IMR-90 (cell line): Measurements from ENCODE around the gene GUCY2F. TPM values are rescaled to one million over a fixed set of nuclear protein-coding genes. Genes with fewer than 3 reads are reported as not detected.

Source experiments
- ATAC-seq: fragments of 200-7000 bp; cut with Tn5 transposase; 2 replicates; pipeline ENCODE4 v1.9.1; 2020; ENCODE audit warnings: low read depth, mild to moderate bottlenecking, moderate library complexity
- BruUV-seq: library from RNA; stranded (reverse); fragments of 400-500 nt; replicated peaks from 2 replicates; lab custom pipeline; 2021; lab: Mats Ljungman, UMichigan
- CTCF ChIA-PET: fragments of 300-600 bp; formaldehyde crosslinking; extraction: SDS; loops from one replicate; lab custom pipeline; 2021; ENCODE audit warnings: antibody characterized with exemption; lab: Yijun Ruan, JAX
- POLR2A ChIA-PET: fragments of 300-600 bp; sonication (Branson Sonifier 250); formaldehyde crosslinking; loops from one replicate; lab custom pipeline; 2022; ENCODE audit warnings: antibody characterized with exemption; ENCODE audit not compliant: unreplicated experiment; lab: Charles Lee
- DNase-seq: peaks from one replicate; pipeline ENCODE4 v3.0.0; 2013
- H2AFZ ChIP-seq: replicated peaks from 2 replicates; pipeline ENCODE3; 2013; ENCODE audit warnings: low read length, mild to moderate bottlenecking; ENCODE audit not compliant: poor library complexity
- H2AK5ac ChIP-seq: 2 replicates; pipeline ENCODE4 v1.6.1; 2013; ENCODE audit warnings: low read depth, low read length, inconsistent platforms
- H2AK9ac ChIP-seq: replicated peaks from 2 replicates; pipeline ENCODE3; 2013; ENCODE audit warnings: mild to moderate bottlenecking, low read depth, low read length, moderate library complexity; ENCODE audit not compliant: poor library complexity
- H2BK120ac ChIP-seq: 2 replicates; pipeline ENCODE4 v1.6.1; 2013; ENCODE audit warnings: low read depth, low read length, inconsistent platforms
- H2BK15ac ChIP-seq: 3 replicates; pipeline ENCODE4 v1.6.1; 2013; ENCODE audit warnings: low read depth, low read length, inconsistent platforms
- H2BK20ac ChIP-seq: 2 replicates; pipeline ENCODE4 v1.6.1; 2013; ENCODE audit warnings: low read depth, mild to moderate bottlenecking, inconsistent platforms, low read length, moderate library complexity
- H2BK5ac ChIP-seq: 2 replicates; pipeline ENCODE4 v1.6.1; 2013; ENCODE audit warnings: mild to moderate bottlenecking, low read depth, low read length, inconsistent platforms; ENCODE audit not compliant: poor library complexity, severe bottlenecking
- H3K14ac ChIP-seq: replicated peaks from 2 replicates; pipeline ENCODE4 v1.6.1; 2013; ENCODE audit warnings: low read depth, low read length, inconsistent platforms
- H3K18ac ChIP-seq: 2 replicates; pipeline ENCODE4 v1.6.1; 2013; ENCODE audit warnings: low read depth, low read length, control low read depth
- H3K23ac ChIP-seq: 2 replicates; pipeline ENCODE4 v1.6.1; 2013; ENCODE audit warnings: low read depth, low read length, inconsistent platforms
- H3K27ac ChIP-seq: 2 replicates; pipeline ENCODE4 v1.5.1; 2013; ENCODE audit warnings: mild to moderate bottlenecking, control low read depth, low read length; ENCODE audit not compliant: insufficient read depth
- H3K27me3 ChIP-seq: 2 replicates; pipeline ENCODE4 v1.6.1; 2013; ENCODE audit warnings: low read length; ENCODE audit not compliant: control insufficient read depth, insufficient read depth
- H3K36me3 ChIP-seq: 2 replicates; pipeline ENCODE4 v1.6.1; 2013; ENCODE audit warnings: low read length, mixed read lengths; ENCODE audit not compliant: control insufficient read depth, insufficient read depth
- H3K4ac ChIP-seq: 2 replicates; pipeline ENCODE4 v1.6.1; 2013; ENCODE audit warnings: low read depth, low read length, inconsistent platforms
- H3K4me1 ChIP-seq: 2 replicates; pipeline ENCODE4 v1.6.1; 2013; ENCODE audit warnings: low read length, mixed read lengths; ENCODE audit not compliant: control insufficient read depth, insufficient read depth
- H3K4me2 ChIP-seq: 2 replicates; pipeline ENCODE4 v1.6.1; 2013; ENCODE audit warnings: low read depth, mild to moderate bottlenecking, control low read depth, low read length, moderate library complexity
- H3K4me3 ChIP-seq: 2 replicates; pipeline ENCODE4 v1.5.1; 2013; ENCODE audit warnings: low read depth, mild to moderate bottlenecking, control low read depth, low read length, moderate library complexity; ENCODE audit not compliant: insufficient read depth
- H3K56ac ChIP-seq: 2 replicates; pipeline ENCODE4 v1.6.1; 2013; ENCODE audit warnings: low read length, inconsistent platforms; ENCODE audit not compliant: insufficient read depth; ENCODE audit errors: extremely low read depth
- H3K79me1 ChIP-seq, 2 experiments: 2 replicates each; pipeline ENCODE4 v1.6.1; 2013; ENCODE audit warnings: low read length in 2 of 2, inconsistent platforms in 1 of 2, low read depth in 1 of 2
- H3K9ac ChIP-seq: 2 replicates; pipeline ENCODE4 v1.6.1; 2013; ENCODE audit warnings: low read depth, low read length, control low read depth
- H3K9me1 ChIP-seq: 2 replicates; pipeline ENCODE4 v1.6.1; 2013; ENCODE audit warnings: low read length, inconsistent platforms; ENCODE audit not compliant: insufficient read depth
- H3K9me3 ChIP-seq: 2 replicates; pipeline ENCODE4 v1.6.1; 2013; ENCODE audit warnings: low read length; ENCODE audit not compliant: control insufficient read depth, insufficient read depth
- H4K20me1 ChIP-seq: 2 replicates; pipeline ENCODE4 v1.6.1; 2013; ENCODE audit warnings: low read length, inconsistent platforms; ENCODE audit not compliant: insufficient read depth
- H4K5ac ChIP-seq: 2 replicates; pipeline ENCODE4 v1.6.1; 2013; ENCODE audit warnings: mild to moderate bottlenecking, low read depth, low read length, control low read depth
- H4K8ac ChIP-seq, 2 experiments: 2 replicates each; pipeline ENCODE4 v1.6.1; 2013; ENCODE audit warnings: low read depth in 2 of 2, low read length in 2 of 2, control low read depth in 1 of 2, inconsistent platforms in 1 of 2
- H4K91ac ChIP-seq: 2 replicates; pipeline ENCODE4 v1.6.1; 2013; ENCODE audit warnings: low read depth, low read length, inconsistent platforms; ENCODE audit not compliant: insufficient read depth
- BHLHE40 ChIP-seq: fragments of 150-350 bp; IDR thresholded peaks from 2 replicates; pipeline ENCODE4 v1.6.1; 2016; ENCODE audit warnings: mild to moderate bottlenecking, low read depth, low read length
- MAFK ChIP-seq: IDR thresholded peaks from 2 replicates; pipeline ENCODE4 v1.6.1; 2012; ENCODE audit warnings: low read depth, low read length, improper control_type of control experiment
- MAZ ChIP-seq: IDR thresholded peaks from 2 replicates; pipeline ENCODE4 v1.6.1; 2012; ENCODE audit warnings: low read depth, mild to moderate bottlenecking, low read length, improper control_type of control experiment, moderate library complexity, borderline replicate concordance
- POLR2A ChIP-seq: IDR thresholded peaks from 2 replicates; pipeline ENCODE4 v1.6.1; 2012; ENCODE audit warnings: mild to moderate bottlenecking, low read depth, low read length
- RCOR1 ChIP-seq: IDR thresholded peaks from 2 replicates; pipeline ENCODE4 v1.6.1; 2012; ENCODE audit warnings: mild to moderate bottlenecking, low read length, improper control_type of control experiment; ENCODE audit not compliant: insufficient replicate concordance
- RFX5 ChIP-seq: IDR thresholded peaks from 2 replicates; pipeline ENCODE4 v1.8.0; 2012; ENCODE audit warnings: low read depth, mild to moderate bottlenecking, low read length, moderate library complexity
- SMC3 ChIP-seq: fragments of 150-350 bp; IDR thresholded peaks from 2 replicates; pipeline ENCODE4 v1.6.1; 2016; ENCODE audit warnings: low read depth, mild to moderate bottlenecking, antibody characterized with exemption, low read length, moderate library complexity
- WGBS, 2 experiments: methylation state at CpG; one replicate each; pipeline versions ENCODE4 v1.1.5 to v1.1.7; 2013; ENCODE audit warnings: missing lambda C conversion rate in 2 of 2; ENCODE audit not compliant: insufficient read length in 1 of 2; ENCODE audit errors: extremely low coverage in 2 of 2; 5-methylcytosine and 5-hydroxymethylcytosine counted together
- dilution Hi-C: fragments of 300-500 bp; cut with HindIII; formaldehyde crosslinking; loops from one replicate; pipeline ENCODE4 v1.14.3; 2018; ENCODE audit warnings: low sequenced_read_pairs; ENCODE audit not compliant: unreplicated experiment
- in situ Hi-C: fragments of 300-500 bp; cut with MboI; formaldehyde crosslinking; loops from 3 replicates; pipeline ENCODE4 v1.14.3; 2019; ENCODE audit warnings: low sequenced_read_pairs, inconsistent platforms, mixed read lengths
- intact Hi-C: fragments of 100-400 bp; cut with micrococcal nuclease; formaldehyde crosslinking; loops from 2 replicates; pipeline ENCODE4 v1.10.0; 2022
- polyA plus RNA-seq, 3 experiments: library from polyadenylated mRNA; depleted of rRNA; stranded (reverse); fragments of >200 nt; gene quantifications; 2 replicates each; pipeline ENCODE4 v1.2.3, GENCODE V29; 2012; ENCODE audit warnings: low replicate concordance in 1 of 3
- total RNA-seq: library from RNA; depleted of rRNA; stranded (reverse); fragments of >200 nt; gene quantifications from 2 replicates; pipeline ENCODE4 v1.2.3, GENCODE V29; 2012

GUCY2F gene
- total and polyA plus RNA-seq, 2 of the 4 experiments (the other 2 are of a cell fraction): not detected

DNA sequence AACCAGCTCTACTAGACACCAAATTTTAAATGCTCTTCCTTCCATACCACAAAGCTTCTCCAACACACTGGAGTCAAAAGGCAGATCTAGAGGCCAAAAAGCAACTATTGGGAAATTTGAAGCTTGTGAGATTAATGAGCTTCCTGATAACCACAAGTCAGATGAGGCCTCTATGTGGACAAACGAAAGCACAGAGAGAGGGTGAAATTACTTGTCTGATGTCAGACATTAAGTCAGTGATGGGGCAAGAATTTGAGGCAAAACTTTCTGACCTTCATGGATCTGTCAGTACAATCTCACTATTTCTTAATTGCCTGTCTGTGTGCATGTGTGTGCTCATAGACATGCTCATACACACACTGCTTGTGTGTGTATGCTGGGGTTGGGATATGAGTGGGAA lies 103.6 kb downstream of the GUCY2F start:
- no peak overlapping the region for H4K8ac ChIP-seq
- DNase-seq: no peak
- dilution Hi-C loops: no loop called here

More for the DNA sequence above, 103.6 kb downstream of the GUCY2F start:
- Histone ChIP-seq H3K27me3 (peaks cover 12% of the 10 kb centered on the region), H2AK9ac (no peak overlapping the region), H3K9me3 (no peaks in the 10 kb centered on the region), H3K79me1 (no peaks in the 10 kb centered on the region), H4K20me1 (no peaks in the 10 kb centered on the region), H2BK5ac (no peak overlapping the region), H2BK20ac (no peak overlapping the region), H2AFZ (no peak overlapping the region), H3K4ac (no peak overlapping the region), H2BK15ac (no peak overlapping the region), H4K5ac (no peak overlapping the region), H3K14ac (no peak overlapping the region), H3K18ac (no peak overlapping the region), H3K36me3 (no peaks in the 10 kb centered on the region), H3K4me1 (no peaks in the 10 kb centered on the region), H2AK5ac (no peak overlapping the region), H4K91ac (no peak overlapping the region), H3K9me1 (no peaks in the 10 kb centered on the region), H3K4me3 (no peak overlapping the region), H3K56ac (no peak overlapping the region), H3K27ac (no peak overlapping the region), H2BK120ac (no peak overlapping the region), H3K4me2 (no peak overlapping the region), H3K23ac (no peak overlapping the region), H3K9ac (no peak overlapping the region)
- POLR2A ChIA-PET: no interaction called here
- no TSS peak for BruUV-seq
- in situ Hi-C loops: no loop called here
- intact Hi-C loops: no loop called here
- CTCF ChIA-PET: no interaction called here
- no peak for TF ChIP-seq POLR2A
- no peak for TF ChIP-seq RCOR1
- no peak for TF ChIP-seq BHLHE40
- no peak for TF ChIP-seq RFX5
- no peak for TF ChIP-seq MAZ
- TF ChIP-seq SMC3: no peak
- no peak for TF ChIP-seq MAFK
- no peak for ATAC-seq
- WGBS, 2 experiments: no CpG with 5 or more reads among the region's 1 CpG
